A549 (cell line): ENCODE data around the gene PNKP. TPM values are rescaled to one million over a fixed set of nuclear protein-coding genes. Genes with fewer than 3 reads are reported as not detected.

Experiments used
- ATAC-seq, 2 experiments: fragments of 200-7000 bp in 1 of 2; fragments of >200 bp in 1 of 2; cut with Nextera tagmentation in 1 of 2; cut with Tn5 transposase in 1 of 2; 3 replicates each; pipeline versions ENCODE4 v1.8.0 to v1.9.1; 2018 to 2020; ENCODE audit warnings: mild to moderate bottlenecking in 1 of 2, moderate library complexity in 1 of 2
- CTCF ChIA-PET: fragments of 300-600 bp; sonication (Branson Sonifier 250); formaldehyde crosslinking; extraction: SDS; loops from one replicate; lab custom pipeline; 2021; ENCODE audit warnings: antibody characterized with exemption, inconsistent platforms; lab: Yijun Ruan, JAX
- POLR2A ChIA-PET: fragments of 350-600 bp; formaldehyde crosslinking; extraction: SDS; loops from one replicate; lab custom pipeline; 2021; ENCODE audit warnings: antibody characterized with exemption, inconsistent platforms; lab: Yijun Ruan, JAX
- DNase-seq, 2 experiments: peaks; one replicate each; pipeline versions ENCODE4 v3.0.0 to v3.0.0-alpha.2; 2011 to 2016; ENCODE audit warnings: low read depth in 1 of 2, low spot score in 1 of 2
- FAIRE-seq: peaks from 2 replicates; lab custom pipeline; 2011; peaks lifted over from hg19 to GRCh38; lab: Jason Lieb, UNC
- H3K27ac ChIP-seq, 2 experiments: fragments of >200 bp; sonication (Bioruptor Twin); formaldehyde crosslinking; 3 replicates each; pipeline ENCODE4 v1.5.1; 2016 to 2017
- H3K4me1 ChIP-seq: fragments of >200 bp; sonication (Bioruptor Twin); formaldehyde crosslinking; 3 replicates; pipeline ENCODE4 v1.6.1; 2016
- H3K4me2 ChIP-seq: fragments of >200 bp; sonication (Bioruptor Twin); formaldehyde crosslinking; 3 replicates; pipeline ENCODE4 v1.6.1; 2016
- H3K4me3 ChIP-seq: fragments of >200 bp; sonication (Bioruptor Twin); formaldehyde crosslinking; 3 replicates; pipeline ENCODE4 v1.5.1; 2016
- H3K9me3 ChIP-seq: fragments of >200 bp; sonication (Bioruptor Twin); formaldehyde crosslinking; 3 replicates; pipeline ENCODE4 v1.6.1; 2016
- CBX2 ChIP-seq: fragments of 200-600 bp; sonication (generic); IDR thresholded peaks from 2 replicates; pipeline ENCODE4 v1.6.1; 2016; ENCODE audit warnings: low read depth, mild to moderate bottlenecking, borderline replicate concordance
- CTCF ChIP-seq: fragments of >200 bp; sonication (Bioruptor Twin); formaldehyde crosslinking; IDR thresholded peaks from 3 replicates; pipeline ENCODE4 v1.5.1; 2016
- EHF ChIP-seq: fragments of 250-450 bp; sonication (Bioruptor Pico); IDR thresholded peaks from 2 replicates; pipeline ENCODE4 v1.5.0; 2020; ENCODE audit warnings: mild to moderate bottlenecking
- ESRRA ChIP-seq: fragments of 150-350 bp; IDR thresholded peaks from 2 replicates; pipeline ENCODE4 v1.6.1; 2014; ENCODE audit warnings: mild to moderate bottlenecking, low read length, borderline replicate concordance
- FOSB ChIP-seq: fragments of 250-450 bp; sonication (Bioruptor Pico); IDR thresholded peaks from 2 replicates; pipeline ENCODE4 v1.5.0; 2020; ENCODE audit warnings: mild to moderate bottlenecking, moderate library complexity
- HOXA7 ChIP-seq: fragments of 250-450 bp; sonication (Bioruptor Pico); IDR thresholded peaks from 2 replicates; pipeline ENCODE4 v1.5.0; 2020; ENCODE audit warnings: mild to moderate bottlenecking, moderate library complexity
- NR3C1 ChIP-seq: fragments of >200 bp; sonication (Bioruptor Twin); formaldehyde crosslinking; IDR thresholded peaks from 3 replicates; pipeline ENCODE4 v1.6.1; 2017
- RCOR1 ChIP-seq: fragments of 150-350 bp; IDR thresholded peaks from 2 replicates; pipeline ENCODE4 v1.6.1; 2014; ENCODE audit warnings: antibody characterized with exemption, low read length, low read depth
- SMC3 ChIP-seq: fragments of >200 bp; sonication (Bioruptor Twin); formaldehyde crosslinking; IDR thresholded peaks from 3 replicates; pipeline ENCODE4 v1.6.1; 2018; ENCODE audit warnings: inconsistent platforms
- TFCP2L1 ChIP-seq: fragments of 250-450 bp; sonication (Bioruptor Pico); IDR thresholded peaks from 2 replicates; pipeline ENCODE4 v1.5.0; 2021; ENCODE audit warnings: mild to moderate bottlenecking
- TP53 ChIP-seq: fragments of 250-450 bp; sonication (Bioruptor Pico); IDR thresholded peaks from 2 replicates; pipeline ENCODE4 v1.5.0; 2021; ENCODE audit warnings: mild to moderate bottlenecking, moderate library complexity
- ZC3H11A ChIP-seq: fragments of 450-650 bp; IDR thresholded peaks from 2 replicates; pipeline ENCODE4 v1.6.1; 2014; ENCODE audit warnings: antibody characterized with exemption, mild to moderate bottlenecking
- WGBS: methylation state at CpG from one replicate; pipeline ENCODE4 v1.1.6; 2017; ENCODE audit errors: missing lambda C conversion rate; 5-methylcytosine and 5-hydroxymethylcytosine counted together
- polyA plus RNA-seq, 4 experiments: library from polyadenylated mRNA; depleted of rRNA in 3 of 4; stranded (reverse); fragments of >200 nt; fragmentation: RNase III in 1 of 4; extraction: RNeasy Plus Mini Kit Qiagen cat#74134 plus additional on column Dnase treatment in 1 of 4; gene quantifications; 2 replicates in 3 of 4; 3 replicates in 1 of 4; pipeline ENCODE4 v1.2.3, GENCODE V29; 2011 to 2017
- small RNA-seq, 6 experiments: library from RNA; depleted of rRNA; stranded (forward); fragments of <200 nt; gene quantifications; one replicate each; pipeline ENCODE3, GENCODE V24; 2012

PNKP gene
- polyA plus RNA-seq, 2 of the 4 experiments (the other 2 are of a cell fraction), result 23.3 to 71.2 TPM

- no peak for FAIRE-seq
Measured at GRCh38 chr19:49811328-49811727, 56.0 kb downstream of the PNKP start.

More at GRCh38 chr19:49811328-49811727, 56.0 kb downstream of the PNKP start:
- Histone ChIP-seq H3K27ac (no peak overlapping the region), H3K9me3 (no peaks in the 10 kb centered on the region), H3K4me1 (peaks cover 21% of the 10 kb centered on the region), H3K4me3 (no peak overlapping the region), H3K4me2 (no peak overlapping the region)
- ChIA-PET CTCF (interaction anchor here (0.5 to 3.1 kb wide), 8 partner anchors 39 to 132 kb away, joined by 3 to 16 read pairs (median 3); no protein-coding TSS in a partner anchor), POLR2A (interaction anchor here (1.3 kb wide), 1 partner anchor 58 kb away, joined by 3 read pairs; no protein-coding TSS in a partner anchor)
- DNase-seq (peak in 1 of 2 experiments; percentile 30), ATAC-seq (no peak)
- no peak for TF ChIP-seq TP53
- TF ChIP-seq FOSB (CRISPR knock-in tag), result no peak
- no peak for TF ChIP-seq HOXA7
- TF ChIP-seq SMC3, result no peak
- TF ChIP-seq ZC3H11A, result no peak
- no peak for TF ChIP-seq NR3C1
- no peak for TF ChIP-seq ESRRA
- TF ChIP-seq TFCP2L1 (CRISPR knock-in tag), result no peak
- no peak for TF ChIP-seq CBX2
- TF ChIP-seq RCOR1, result no peak
- no peak for TF ChIP-seq CTCF
- no peak for TF ChIP-seq EHF
- 92% methylated on average over 6 of the region's 6 CpGs for WGBS

Small RNAs within 50 kb of the gene (small RNA-seq; reads per million reads assigned to genes)
- gene MIR4749, result 0 reads per million in 6 experiments

Other genes starting within 250 kb of the PNKP start
- gene RRAS, start 227.4 kb downstream of the PNKP start, polyA plus RNA-seq (2011; rRNA removed), result 45.9 and 47.6 TPM in 2 replicates
- gene RRAS, start 227.4 kb downstream of the PNKP start, polyA plus RNA-seq (2017; fragmentation: RNase III; extraction: RNeasy Plus Mini Kit Qiagen cat#74134 plus additional on column Dnase treatment), result 49.2 to 55.4 TPM (median 50.2 TPM) in 3 replicates
- 4.0 and 6.1 TPM in 2 replicates for gene SCAF1, start 225.4 kb downstream of the PNKP start, polyA plus RNA-seq (2011; rRNA removed)
- gene SCAF1, start 225.4 kb downstream of the PNKP start, polyA plus RNA-seq (2017; fragmentation: RNase III; extraction: RNeasy Plus Mini Kit Qiagen cat#74134 plus additional on column Dnase treatment), result 41.0 to 47.9 TPM (median 47.2 TPM) in 3 replicates
- gene IRF3, start 201.7 kb downstream of the PNKP start, polyA plus RNA-seq (2011; rRNA removed), result 54.0 and 68.6 TPM in 2 replicates
- 88.5 to 114 TPM (median 103 TPM) in 3 replicates for gene IRF3, start 201.7 kb downstream of the PNKP start, polyA plus RNA-seq (2017; fragmentation: RNase III; extraction: RNeasy Plus Mini Kit Qiagen cat#74134 plus additional on column Dnase treatment)
- gene BCL2L12, start 201.6 kb downstream of the PNKP start, polyA plus RNA-seq (2011; rRNA removed), result 26.6 and 29.2 TPM in 2 replicates
- gene BCL2L12, start 201.6 kb downstream of the PNKP start, polyA plus RNA-seq (2017; fragmentation: RNase III; extraction: RNeasy Plus Mini Kit Qiagen cat#74134 plus additional on column Dnase treatment), result 47.8 to 53.0 TPM (median 48.6 TPM) in 3 replicates
- gene PRMT1, start 190.3 kb downstream of the PNKP start, polyA plus RNA-seq (2011; rRNA removed), result 440 and 504 TPM in 2 replicates
- gene PRMT1, start 190.3 kb downstream of the PNKP start, polyA plus RNA-seq (2017; fragmentation: RNase III; extraction: RNeasy Plus Mini Kit Qiagen cat#74134 plus additional on column Dnase treatment), result 488 to 516 TPM (median 500 TPM) in 3 replicates
- 2.0 and 2.9 TPM in 2 replicates for gene ADM5, start 178.0 kb downstream of the PNKP start, polyA plus RNA-seq (2011; rRNA removed)
- gene ADM5, start 178.0 kb downstream of the PNKP start, polyA plus RNA-seq (2017; fragmentation: RNase III; extraction: RNeasy Plus Mini Kit Qiagen cat#74134 plus additional on column Dnase treatment), result 4.3 to 4.5 TPM (median 4.4 TPM) in 3 replicates
- 8.2 and 8.5 TPM in 2 replicates for gene CPT1C, start 176.5 kb downstream of the PNKP start, polyA plus RNA-seq (2011; rRNA removed)
- gene CPT1C, start 176.5 kb downstream of the PNKP start, polyA plus RNA-seq (2017; fragmentation: RNase III; extraction: RNeasy Plus Mini Kit Qiagen cat#74134 plus additional on column Dnase treatment), result 13.7 to 17.1 TPM (median 15.4 TPM) in 3 replicates
- not detected in 2 replicates for gene TSKS, start 104.3 kb downstream of the PNKP start, polyA plus RNA-seq (2011; rRNA removed)
- gene TSKS, start 104.3 kb downstream of the PNKP start, polyA plus RNA-seq (2017; fragmentation: RNase III; extraction: RNeasy Plus Mini Kit Qiagen cat#74134 plus additional on column Dnase treatment), result not detected in 3 replicates
- 36.6 and 41.6 TPM in 2 replicates for gene AP2A1, start 100.6 kb downstream of the PNKP start, polyA plus RNA-seq (2011; rRNA removed)
- 53.4 to 62.1 TPM (median 58.6 TPM) in 3 replicates for gene AP2A1, start 100.6 kb downstream of the PNKP start, polyA plus RNA-seq (2017; fragmentation: RNase III; extraction: RNeasy Plus Mini Kit Qiagen cat#74134 plus additional on column Dnase treatment)
- 12.5 and 14.5 TPM in 2 replicates for gene FUZ, start 54.3 kb downstream of the PNKP start, polyA plus RNA-seq (2011; rRNA removed)
- 15.9 to 23.7 TPM (median 21.7 TPM) in 3 replicates for gene FUZ, start 54.3 kb downstream of the PNKP start, polyA plus RNA-seq (2017; fragmentation: RNase III; extraction: RNeasy Plus Mini Kit Qiagen cat#74134 plus additional on column Dnase treatment)
- 20.4 and 27.1 TPM in 2 replicates for gene MED25, start 49.3 kb downstream of the PNKP start, polyA plus RNA-seq (2011; rRNA removed)
- 36.4 to 41.6 TPM (median 40.1 TPM) in 3 replicates for gene MED25, start 49.3 kb downstream of the PNKP start, polyA plus RNA-seq (2017; fragmentation: RNase III; extraction: RNeasy Plus Mini Kit Qiagen cat#74134 plus additional on column Dnase treatment)
- gene PTOV1, start 16.4 kb downstream of the PNKP start, polyA plus RNA-seq (2011; rRNA removed), result 27.7 and 41.2 TPM in 2 replicates
- 119 to 153 TPM (median 147 TPM) in 3 replicates for gene PTOV1, start 16.4 kb downstream of the PNKP start, polyA plus RNA-seq (2017; fragmentation: RNase III; extraction: RNeasy Plus Mini Kit Qiagen cat#74134 plus additional on column Dnase treatment)
- gene AKT1S1, start 9.8 kb upstream of the PNKP start, polyA plus RNA-seq (2011; rRNA removed), result 39.2 and 41.5 TPM in 2 replicates
- gene AKT1S1, start 9.8 kb upstream of the PNKP start, polyA plus RNA-seq (2017; fragmentation: RNase III; extraction: RNeasy Plus Mini Kit Qiagen cat#74134 plus additional on column Dnase treatment), result 63.4 to 75.9 TPM (median 75.3 TPM) in 3 replicates
- 12.3 and 18.0 TPM in 2 replicates for gene TBC1D17, start 10.1 kb upstream of the PNKP start, polyA plus RNA-seq (2011; rRNA removed)
- gene TBC1D17, start 10.1 kb upstream of the PNKP start, polyA plus RNA-seq (2017; fragmentation: RNase III; extraction: RNeasy Plus Mini Kit Qiagen cat#74134 plus additional on column Dnase treatment), result 26.6 to 44.8 TPM (median 41.5 TPM) in 3 replicates
- 0.15 and 0.18 TPM in 2 replicates for gene IL4I1, start 29.3 kb upstream of the PNKP start, polyA plus RNA-seq (2011; rRNA removed)
- gene IL4I1, start 29.3 kb upstream of the PNKP start, polyA plus RNA-seq (2017; fragmentation: RNase III; extraction: RNeasy Plus Mini Kit Qiagen cat#74134 plus additional on column Dnase treatment), result 0.62 to 0.88 TPM (median 0.87 TPM) in 3 replicates
- gene ATF5, start 61.6 kb upstream of the PNKP start, polyA plus RNA-seq (2011; rRNA removed), result 7.8 and 12.9 TPM in 2 replicates
- 42.8 to 48.5 TPM (median 44.6 TPM) in 3 replicates for gene ATF5, start 61.6 kb upstream of the PNKP start, polyA plus RNA-seq (2017; fragmentation: RNase III; extraction: RNeasy Plus Mini Kit Qiagen cat#74134 plus additional on column Dnase treatment)
- gene NUP62, start 61.9 kb upstream of the PNKP start, polyA plus RNA-seq (2011; rRNA removed), result 21.4 and 28.9 TPM in 2 replicates
- 83.9 to 88.5 TPM (median 85.9 TPM) in 3 replicates for gene NUP62, start 61.9 kb upstream of the PNKP start, polyA plus RNA-seq (2017; fragmentation: RNase III; extraction: RNeasy Plus Mini Kit Qiagen cat#74134 plus additional on column Dnase treatment)
- gene SIGLEC11, start 93.6 kb upstream of the PNKP start, polyA plus RNA-seq (2011; rRNA removed), result not detected in 2 replicates
- gene SIGLEC11, start 93.6 kb upstream of the PNKP start, polyA plus RNA-seq (2017; fragmentation: RNase III; extraction: RNeasy Plus Mini Kit Qiagen cat#74134 plus additional on column Dnase treatment), result not detected in 3 replicates
- gene VRK3, start 157.8 kb upstream of the PNKP start, polyA plus RNA-seq (2011; rRNA removed), result 37.4 and 45.2 TPM in 2 replicates
- 33.3 to 35.4 TPM (median 35.2 TPM) in 3 replicates for gene VRK3, start 157.8 kb upstream of the PNKP start, polyA plus RNA-seq (2017; fragmentation: RNase III; extraction: RNeasy Plus Mini Kit Qiagen cat#74134 plus additional on column Dnase treatment)
- 17.0 and 20.0 TPM in 2 replicates for gene ZNF473, start 158.4 kb upstream of the PNKP start, polyA plus RNA-seq (2011; rRNA removed)
- gene ZNF473, start 158.4 kb upstream of the PNKP start, polyA plus RNA-seq (2017; fragmentation: RNase III; extraction: RNeasy Plus Mini Kit Qiagen cat#74134 plus additional on column Dnase treatment), result 6.2 to 6.9 TPM (median 6.8 TPM) in 3 replicates